HepG2 (cell line): ENCODE results near the gene OBSL1. TPM values are rescaled to one million over a fixed set of nuclear protein-coding genes. Genes with fewer than 3 reads are reported as not detected.

Experiments used
- ATAC-seq: fragments of 200-7000 bp; cut with Tn5 transposase; 3 replicates; pipeline ENCODE4 v1.9.1; 2020; ENCODE audit warnings: mild to moderate bottlenecking, moderate library complexity
- BruUV-seq: library from RNA; stranded (reverse); fragments of 400-500 nt; replicated peaks from 2 replicates; lab custom pipeline; 2021; lab: Mats Ljungman, UMichigan
- CTCF ChIA-PET: fragments of 300-600 bp; formaldehyde crosslinking; extraction: SDS; loops from one replicate; lab custom pipeline; 2021; ENCODE audit warnings: low total read pairs, inconsistent platforms, low intra/inter-chr PET ratio; lab: Yijun Ruan, JAX
- POLR2A ChIA-PET: fragments of 350-600 bp; sonication (Branson Sonifier 250); formaldehyde crosslinking; loops from one replicate; lab custom pipeline; 2020; ENCODE audit warnings: antibody characterized with exemption, inconsistent platforms; lab: Yijun Ruan, JAX
- DNase-seq: peaks from one replicate; pipeline ENCODE4 v3.0.0-alpha.2; 2015; ENCODE audit warnings: low spot score
- FAIRE-seq: peaks from 3 replicates; lab custom pipeline; 2011; peaks lifted over from hg19 to GRCh38; lab: Jason Lieb, UNC
- H2AFZ ChIP-seq: one replicate; pipeline ENCODE4 v1.6.1; 2011; ENCODE audit warnings: low read length, inconsistent platforms
- H3K27ac ChIP-seq: fragments of 300-600 bp; 3 replicates; pipeline ENCODE4 v1.8.0; 2011; ENCODE audit warnings: mixed run types, mild to moderate bottlenecking, mixed read lengths, low read length, inconsistent platforms; ENCODE audit not compliant: insufficient read depth; ENCODE audit errors: extremely low read length
- H3K27me3 ChIP-seq, 2 experiments: fragments of 200-600 bp in 1 of 2; 2 replicates in 1 of 2; 3 replicates in 1 of 2; pipeline versions ENCODE4 v1.6.0 to v1.8.0; 2011; ENCODE audit warnings: low read length in 2 of 2, mild to moderate bottlenecking in 2 of 2, moderate library complexity in 2 of 2, inconsistent platforms in 1 of 2; ENCODE audit not compliant: insufficient read depth in 2 of 2, control insufficient read depth in 1 of 2
- H3K36me3 ChIP-seq, 2 experiments: fragments of 200-600 bp in 1 of 2; replicated peaks in 1 of 2; 2 replicates in 1 of 2; 3 replicates in 1 of 2; pipeline versions ENCODE4 v1.5.1 to v1.8.0; 2011; ENCODE audit warnings: low read length in 2 of 2, inconsistent platforms in 1 of 2; ENCODE audit not compliant: insufficient read depth in 2 of 2, control insufficient read depth in 1 of 2
- H3K4me1 ChIP-seq: 2 replicates; pipeline ENCODE4 v1.5.1; 2012; ENCODE audit warnings: low read length, inconsistent platforms; ENCODE audit not compliant: insufficient read depth
- H3K4me2 ChIP-seq: 2 replicates; pipeline ENCODE4 v1.6.0; 2011; ENCODE audit warnings: low read depth, low read length, inconsistent platforms
- H3K4me3 ChIP-seq, 3 experiments: fragments of 200-600 bp in 1 of 3; sonication (generic), shearing (Covaris generic) in 1 of 3; replicated peaks in 1 of 3; 2 replicates each; pipeline ENCODE4 v1.5.1; 2011 to 2016; ENCODE audit warnings: low read length in 3 of 3, inconsistent platforms in 2 of 3, low read depth in 2 of 3, mild to moderate bottlenecking in 2 of 3, control low read depth in 1 of 3, mixed read lengths in 1 of 3; ENCODE audit not compliant: insufficient read depth in 1 of 3
- H3K79me2 ChIP-seq: one replicate; pipeline ENCODE4 v1.6.1; 2011; ENCODE audit warnings: low read length, inconsistent platforms; ENCODE audit not compliant: insufficient read depth
- H3K9ac ChIP-seq: 2 replicates; pipeline ENCODE4 v1.6.0; 2011; ENCODE audit warnings: mild to moderate bottlenecking, low read depth, low read length, inconsistent platforms; ENCODE audit not compliant: insufficient read depth
- H3K9me3 ChIP-seq: 2 replicates; pipeline ENCODE4 v1.5.1; 2012; ENCODE audit warnings: mild to moderate bottlenecking, low read length
- H4K20me1 ChIP-seq: 2 replicates; pipeline ENCODE4 v1.6.0; 2011; ENCODE audit warnings: inconsistent platforms, mild to moderate bottlenecking, low read length, moderate library complexity; ENCODE audit not compliant: insufficient read depth
- ELF4 ChIP-seq: sonication (generic); formaldehyde crosslinking; IDR thresholded peaks from 2 replicates; pipeline ENCODE4 v1.5.0; 2020; ENCODE audit warnings: missing genetic modification reagents, mild to moderate bottlenecking, moderate library complexity, borderline replicate concordance
- ETV6 ChIP-seq: sonication (generic); formaldehyde crosslinking; conservative IDR thresholded peaks from 2 replicates; pipeline ENCODE4 v1.4.0; 2020; ENCODE audit warnings: missing genetic modification reagents
- FOXJ3 ChIP-seq: sonication (generic); formaldehyde crosslinking; IDR thresholded peaks from 2 replicates; pipeline ENCODE4 v1.4.0; 2020; ENCODE audit warnings: missing genetic modification reagents, mild to moderate bottlenecking, borderline replicate concordance
- NFE2L1 ChIP-seq: sonication (generic); formaldehyde crosslinking; IDR thresholded peaks from 2 replicates; pipeline ENCODE4 v1.4.0; 2020; ENCODE audit warnings: missing genetic modification reagents, mild to moderate bottlenecking, borderline replicate concordance
- POLR2G ChIP-seq: fragments of 200-400 bp; formaldehyde crosslinking; IDR thresholded peaks from 2 replicates; pipeline ENCODE4 v1.6.1; 2018; ENCODE audit warnings: mild to moderate bottlenecking, low read depth, low read length, moderate library complexity
- RBM39 ChIP-seq: fragments of 200-400 bp; formaldehyde crosslinking; IDR thresholded peaks from one replicate; pipeline ENCODE4 v1.6.1; 2018; ENCODE audit warnings: antibody characterized with exemption, mild to moderate bottlenecking, low read depth, low read length; ENCODE audit not compliant: poor library complexity, severe bottlenecking
- SNRNP70 ChIP-seq: fragments of 200-400 bp; formaldehyde crosslinking; IDR thresholded peaks from 2 replicates; pipeline ENCODE4 v1.6.1; 2017; ENCODE audit warnings: mild to moderate bottlenecking, low read depth, low read length, moderate library complexity
- SRSF4 ChIP-seq: fragments of 200-400 bp; formaldehyde crosslinking; IDR thresholded peaks from one replicate; pipeline ENCODE4 v1.6.1; 2018; ENCODE audit warnings: mild to moderate bottlenecking, low read depth, low read length, moderate library complexity; ENCODE audit not compliant: poor library complexity, severe bottlenecking
- TBL1XR1 ChIP-seq: fragments of 150-350 bp; IDR thresholded peaks from 2 replicates; pipeline ENCODE4 v1.6.1; 2014; ENCODE audit warnings: borderline replicate concordance, low read length; ENCODE audit not compliant: partially characterized antibody
- TCF7 ChIP-seq: sonication (generic); IDR thresholded peaks from 2 replicates; pipeline ENCODE4 v1.6.1; 2016; ENCODE audit warnings: antibody characterized with exemption, low read depth
- ZBTB1 ChIP-seq: sonication (generic); formaldehyde crosslinking; IDR thresholded peaks from 2 replicates; pipeline ENCODE4 v1.4.0; 2020; ENCODE audit warnings: missing genetic modification reagents, borderline replicate concordance
- ZBTB3 ChIP-seq: sonication (generic); formaldehyde crosslinking; IDR thresholded peaks from 2 replicates; pipeline ENCODE4 v1.4.0; 2020; ENCODE audit warnings: low read depth, mild to moderate bottlenecking, moderate library complexity, missing genetic modification reagents, borderline replicate concordance
- ZC3H4 ChIP-seq: sonication (generic); formaldehyde crosslinking; IDR thresholded peaks from 2 replicates; pipeline ENCODE4 v1.4.0; 2020; ENCODE audit warnings: missing genetic modification reagents, borderline replicate concordance
- ZNF292 ChIP-seq: sonication (generic); formaldehyde crosslinking; IDR thresholded peaks from 2 replicates; pipeline ENCODE4 v1.8.1; 2022; ENCODE audit warnings: mild to moderate bottlenecking, low read depth, missing genetic modification reagents, borderline replicate concordance
- ZNF383 ChIP-seq: sonication (generic); formaldehyde crosslinking; IDR thresholded peaks from 2 replicates; pipeline ENCODE4 v1.4.0; 2020; ENCODE audit warnings: missing genetic modification reagents, mild to moderate bottlenecking, borderline replicate concordance
- ZNF468 ChIP-seq: sonication (generic); formaldehyde crosslinking; IDR thresholded peaks from 2 replicates; pipeline ENCODE4 v1.8.0; 2022; ENCODE audit warnings: mild to moderate bottlenecking, moderate library complexity, missing genetic modification reagents
- ZNF513 ChIP-seq: sonication (generic); formaldehyde crosslinking; conservative IDR thresholded peaks from 2 replicates; pipeline ENCODE4 v1.5.0; 2020; ENCODE audit warnings: missing genetic modification reagents
- ZNF672 ChIP-seq: sonication (generic); formaldehyde crosslinking; IDR thresholded peaks from 2 replicates; pipeline ENCODE4 v1.8.1; 2022; ENCODE audit warnings: missing genetic modification reagents
- ZNF747 ChIP-seq: sonication (generic); formaldehyde crosslinking; IDR thresholded peaks from 2 replicates; pipeline ENCODE4 v1.8.1; 2023; ENCODE audit warnings: missing genetic modification reagents, mild to moderate bottlenecking, borderline replicate concordance
- ZNF749 ChIP-seq: sonication (generic); formaldehyde crosslinking; IDR thresholded peaks from 2 replicates; pipeline ENCODE4 v1.8.0; 2022; ENCODE audit warnings: mild to moderate bottlenecking, missing genetic modification reagents, moderate library complexity, borderline replicate concordance
- ZNF772 ChIP-seq: sonication (generic); formaldehyde crosslinking; IDR thresholded peaks from 2 replicates; pipeline ENCODE4 v1.5.0; 2020; ENCODE audit warnings: mild to moderate bottlenecking, missing genetic modification reagents
- ZNF839 ChIP-seq: sonication (generic); formaldehyde crosslinking; IDR thresholded peaks from 2 replicates; pipeline ENCODE4 v1.4.0; 2020; ENCODE audit warnings: missing genetic modification reagents, mild to moderate bottlenecking, borderline replicate concordance
- WGBS: methylation state at CpG from one replicate; pipeline ENCODE4 v1.1.6; 2017; ENCODE audit warnings: low lambda C conversion rate; 5-methylcytosine and 5-hydroxymethylcytosine counted together
- in situ Hi-C: cut with HindIII; loops from 2 replicates; pipeline ENCODE4 v1.10.0; 2017; ENCODE audit warnings: low pct_unique_long_range_greater_than_20kb; ENCODE audit not compliant: extremely low pct_ligation_motif_present
- intact Hi-C: fragments of 100-400 bp; cut with micrococcal nuclease; formaldehyde crosslinking; loops from one replicate; pipeline ENCODE4 v1.10.0; 2022; ENCODE audit not compliant: unreplicated experiment
- polyA plus RNA-seq, 8 experiments: library from polyadenylated mRNA; depleted of rRNA in 3 of 8; stranded (reverse) in 7 of 8; unstranded in 1 of 8; fragments of >200 nt; fragmentation: Illumina TruSeq in 4 of 8; extraction: Trizol in 4 of 8; gene quantifications; 2 replicates each; pipeline versions ENCODE4 v1.2.1 to v1.2.3, GENCODE V29; 2011 to 2016; ENCODE audit warnings: low read depth in 4 of 8, missing spikeins in 1 of 8, mixed read lengths in 1 of 8; ENCODE audit not compliant: insufficient read depth in 1 of 8
- total RNA-seq, 5 experiments: library from RNA; depleted of rRNA; stranded (reverse); fragments of >200 nt; fragmentation: Illumina TruSeq; extraction: Trizol; gene quantifications; 2 replicates each; pipeline ENCODE4 v1.2.3, GENCODE V29; 2016; ENCODE audit warnings: low read depth in 1 of 5

OBSL1 gene
- total and polyA plus RNA-seq, 2 of the 13 experiments (the other 11 are each of a cell fraction or from before 2014, with no cell fraction given): 86.7 to 218 TPM

- ChIA-PET POLR2A (interaction anchor here (1.6 to 4.2 kb wide), 5 partner anchors 9 to 35 kb away, joined by 6 to 45 read pairs (median 22); partner anchors contain the start of genes CHPF, INHA, OBSL1 and STK11IP), CTCF (interaction anchor here (2.7 to 3.7 kb wide), 2 partner anchors 21 to 80 kb away, joined by 19 to 28 read pairs; no protein-coding TSS in a partner anchor)
- Histone ChIP-seq H3K27me3 (no peaks in the 10 kb centered on the region), H4K20me1 (no peaks in the 10 kb centered on the region), H2AFZ (no peak overlapping the region), H3K36me3 (peaks cover 20 to 34% of the 10 kb centered on the region in 2 experiments; a peak in 4 of 5 replicates), H3K9me3 (no peaks in the 10 kb centered on the region), H3K4me2 (peak overlapping the region; percentile 41), H3K9ac (0 out of 2 replicates have a peak overlapping the region, but pooled peaks have one; percentile 1), H3K79me2 (no peaks in the 10 kb centered on the region), H3K27ac (peak overlapping the region; percentile 7), H3K4me3 (no peak overlapping the region), H3K4me1 (peaks cover 46% of the 10 kb centered on the region)
- DNase-seq: peak; percentile 64
- intact Hi-C loops (loop anchor here (5.0 kb wide), 1 partner anchor 35 kb away; the partner anchor contains the start of gene STK11IP), in situ Hi-C loops (loop anchor here (5.0 kb wide), 1 partner anchor 35 kb away; the partner anchor contains the start of gene STK11IP)
- ATAC-seq: peak; percentile 18
- no TSS peak for BruUV-seq
- FAIRE-seq: no peak
- 72% methylated on average over 18 of the region's 35 CpGs for WGBS
- peak; percentile 27; the same call in 1 of the 2 replicates for TF ChIP-seq POLR2G
- TF ChIP-seq ZBTB3 (CRISPR knock-in tag): no peak
- TF ChIP-seq ELF4: no peak
- no peak for TF ChIP-seq ZNF513 (CRISPR knock-in tag)
- no peak for TF ChIP-seq ZNF383 (CRISPR knock-in tag)
- peak; percentile 64; the same call in 1 of the 2 replicates for TF ChIP-seq ZNF839 (CRISPR knock-in tag)
- no peak for TF ChIP-seq ETV6 (CRISPR knock-in tag)
- no peak for TF ChIP-seq FOXJ3 (CRISPR knock-in tag)
- TF ChIP-seq SRSF4: no peak
- no peak for TF ChIP-seq SNRNP70
- no peak for TF ChIP-seq ZNF749 (CRISPR knock-in tag)
- no peak for TF ChIP-seq ZNF292 (CRISPR knock-in tag)
- TF ChIP-seq ZNF468: no peak
- no peak for TF ChIP-seq TCF7
- TF ChIP-seq NFE2L1 (CRISPR knock-in tag): no peak
- TF ChIP-seq RBM39: no peak
- TF ChIP-seq ZNF672 (CRISPR knock-in tag): no peak
- no peak for TF ChIP-seq ZC3H4 (CRISPR knock-in tag)
- 0 out of 2 replicates have a peak, but pooled peaks have one; percentile 28 for TF ChIP-seq ZNF747
- no peak for TF ChIP-seq ZBTB1 (CRISPR knock-in tag)
- no peak for TF ChIP-seq TBL1XR1
- no peak for TF ChIP-seq ZNF772 (CRISPR knock-in tag)
Observed at GRCh38 chr2:219562049-219563020, 9.0 kb downstream of the OBSL1 start.
